GM12873 (cell line): ENCODE measurements around the gene PALD1.

Experiments
- CTCF ChIP-seq: IDR thresholded peaks from 2 replicates; pipeline ENCODE4 v1.5.1; 2012; ENCODE audit warnings: low read depth, mild to moderate bottlenecking, moderate library complexity, low read length, control low read depth; ENCODE audit not compliant: insufficient read depth; ENCODE audit errors: missing control alignments

The PALD1 gene

GRCh38 chr10:70445718-70446657 is 32.6 kb upstream of the PALD1 start:
- TF ChIP-seq CTCF: no peak

- TF ChIP-seq CTCF: no peak
These were observed 30.3 kb upstream of the PALD1 start for GRCh38 chr10:70448236-70448635.

GRCh38 chr10:70455213-70455630 is 23.3 kb upstream of the PALD1 start:
- TF ChIP-seq CTCF: no peak

- TF ChIP-seq CTCF: no peak
These were observed 22.4 kb upstream of the PALD1 start for GRCh38 chr10:70456164-70456563.

- no peak for TF ChIP-seq CTCF
These were observed 20.7 kb upstream of the PALD1 start for GRCh38 chr10:70457759-70458305.

GRCh38 chr10:70458329-70459060 is 20.1 kb upstream of the PALD1 start:
- no peak for TF ChIP-seq CTCF
